Left kidney (tissue), 1 donor: ENCODE data around the gene PCK2. TPM values are rescaled to one million over a fixed set of nuclear protein-coding genes. Genes with fewer than 3 reads are reported as not detected.

Experiments
- polyA plus RNA-seq: library from polyadenylated mRNA; unstranded; fragments of 120-200 nt; gene quantifications from one replicate; pipeline ENCODE4 v1.2.1, GENCODE V29; 2013; ENCODE audit not compliant: insufficient read length

Gene PCK2
- polyA plus RNA-seq, 1 donor, result 35.8 TPM

Other genes with a start within 250 kb of the PCK2 start
- gene DHRS4, start 140.5 kb upstream of the PCK2 start, polyA plus RNA-seq, result 43.3 TPM
- 39.6 TPM for gene DHRS4L2, start 105.4 kb upstream of the PCK2 start, polyA plus RNA-seq
- 2.4 TPM for gene CARMIL3, start 42.3 kb upstream of the PCK2 start, polyA plus RNA-seq
- gene CPNE6, start 22.7 kb upstream of the PCK2 start, polyA plus RNA-seq, result 0.18 TPM
- 75.4 TPM for gene DCAF11, start 20.5 kb downstream of the PCK2 start, polyA plus RNA-seq
- 2.6 TPM for gene NRL, start 20.6 kb downstream of the PCK2 start, polyA plus RNA-seq
- gene FITM1, start 36.3 kb downstream of the PCK2 start, polyA plus RNA-seq, result 1.1 TPM
- gene PSME1, start 41.9 kb downstream of the PCK2 start, polyA plus RNA-seq, result 191 TPM
- gene EMC9, start 47.3 kb downstream of the PCK2 start, polyA plus RNA-seq, result 19.2 TPM
- gene PSME2, start 52.3 kb downstream of the PCK2 start, polyA plus RNA-seq, result 158 TPM
- 57.5 TPM for gene RNF31, start 53.2 kb downstream of the PCK2 start, polyA plus RNA-seq
- 64.5 TPM for gene IRF9, start 67.0 kb downstream of the PCK2 start, polyA plus RNA-seq
- 88.7 TPM for gene REC8, start 77.8 kb downstream of the PCK2 start, polyA plus RNA-seq
- gene IPO4, start 94.5 kb downstream of the PCK2 start, polyA plus RNA-seq, result 35.6 TPM
- 39.7 TPM for gene TM9SF1, start 101.1 kb downstream of the PCK2 start, polyA plus RNA-seq
- gene TSSK4, start 111.4 kb downstream of the PCK2 start, polyA plus RNA-seq, result 13.3 TPM
- 63.7 TPM for gene CHMP4A, start 119.2 kb downstream of the PCK2 start, polyA plus RNA-seq
- gene MDP1, start 121.8 kb downstream of the PCK2 start, polyA plus RNA-seq, result 8.4 TPM
- gene NEDD8, start 138.1 kb downstream of the PCK2 start, polyA plus RNA-seq, result 231 TPM
- 121 TPM for gene GMPR2, start 138.6 kb downstream of the PCK2 start, polyA plus RNA-seq
- 62.4 TPM for gene TINF2, start 148.3 kb downstream of the PCK2 start, polyA plus RNA-seq
- 2.3 TPM for gene TGM1, start 168.9 kb downstream of the PCK2 start, polyA plus RNA-seq
- 18.8 TPM for gene RABGGTA, start 177.3 kb downstream of the PCK2 start, polyA plus RNA-seq
- 48.9 TPM for gene DHRS1, start 205.5 kb downstream of the PCK2 start, polyA plus RNA-seq
- gene NOP9, start 205.5 kb downstream of the PCK2 start, polyA plus RNA-seq, result 29.0 TPM
- gene CIDEB, start 213.7 kb downstream of the PCK2 start, polyA plus RNA-seq, result 24.8 TPM
- gene LTB4R2, start 215.8 kb downstream of the PCK2 start, polyA plus RNA-seq, result 4.6 TPM
- 6.7 TPM for gene LTB4R, start 217.2 kb downstream of the PCK2 start, polyA plus RNA-seq
- 22.4 TPM for gene ADCY4, start 240.8 kb downstream of the PCK2 start, polyA plus RNA-seq
- 3.5 TPM for gene RIPK3, start 245.7 kb downstream of the PCK2 start, polyA plus RNA-seq